IPS-20b (cell line): ENCODE results near the gene GK.

ENCODE experiments used
- H3K27ac ChIP-seq: one replicate; pipeline ENCODE4 v1.5.1; 2013; ENCODE audit warnings: low read length
- H3K27me3 ChIP-seq: 2 replicates; pipeline ENCODE4 v1.6.1; 2013; ENCODE audit warnings: mild to moderate bottlenecking, low read length, inconsistent platforms; ENCODE audit not compliant: insufficient read depth
- H3K36me3 ChIP-seq: 2 replicates; pipeline ENCODE4 v1.6.1; 2013; ENCODE audit warnings: low read depth, mild to moderate bottlenecking, inconsistent platforms, low read length, moderate library complexity; ENCODE audit not compliant: insufficient read depth
- H3K4me1 ChIP-seq: 2 replicates; pipeline ENCODE4 v1.6.1; 2013; ENCODE audit warnings: mild to moderate bottlenecking, control low read depth, inconsistent platforms, low read length, moderate library complexity; ENCODE audit not compliant: insufficient read depth
- H3K4me3 ChIP-seq: 2 replicates; pipeline ENCODE4 v1.5.1; 2013; ENCODE audit warnings: mild to moderate bottlenecking, low read length, inconsistent platforms
- H3K9ac ChIP-seq: 2 replicates; pipeline ENCODE4 v1.6.1; 2013; ENCODE audit warnings: low read depth, mild to moderate bottlenecking, inconsistent platforms, low read length, moderate library complexity
- H3K9me3 ChIP-seq: 2 replicates; pipeline ENCODE4 v1.6.1; 2013; ENCODE audit warnings: mild to moderate bottlenecking, low read depth, low read length, inconsistent platforms; ENCODE audit not compliant: insufficient read depth

The GK gene

GRCh38 chrX:30674799-30675198 lies 21.6 kb downstream of the GK start:
- Histone ChIP-seq H3K27ac (no peak overlapping the region), H3K4me1 (no peaks in the 10 kb centered on the region), H3K27me3 (no peaks in the 10 kb centered on the region), H3K9me3 (no peaks in the 10 kb centered on the region), H3K36me3 (no peaks in the 10 kb centered on the region), H3K4me3 (no peak overlapping the region), H3K9ac (no peak overlapping the region)

GRCh38 chrX:30679369-30679768 lies 26.1 kb downstream of the GK start:
- no peaks in the 10 kb centered on the region for H3K9me3 ChIP-seq
- no peaks in the 10 kb centered on the region for H3K27me3 ChIP-seq
- H3K36me3 ChIP-seq: no peaks in the 10 kb centered on the region
- H3K4me3 ChIP-seq: no peak overlapping the region
- no peak overlapping the region for H3K27ac ChIP-seq
- H3K9ac ChIP-seq: no peak overlapping the region
- H3K4me1 ChIP-seq: no peaks in the 10 kb centered on the region

GRCh38 chrX:30680618-30681017 lies 27.4 kb downstream of the GK start:
- H3K4me1 ChIP-seq: no peaks in the 10 kb centered on the region
- H3K4me3 ChIP-seq: no peak overlapping the region
- no peak overlapping the region for H3K27ac ChIP-seq
- H3K36me3 ChIP-seq: no peaks in the 10 kb centered on the region
- H3K27me3 ChIP-seq: no peaks in the 10 kb centered on the region
- no peaks in the 10 kb centered on the region for H3K9me3 ChIP-seq
- no peak overlapping the region for H3K9ac ChIP-seq

- H3K4me3 ChIP-seq: no peak overlapping the region
These were observed 35.4 kb downstream of the GK start for GRCh38 chrX:30688641-30689040.

GRCh38 chrX:30689116-30689515 lies 35.9 kb downstream of the GK start:
- H3K4me1 ChIP-seq: peaks cover 11% of the 10 kb centered on the region; the same call in 1 of the 2 replicates
- no peak overlapping the region for H3K9ac ChIP-seq
- H3K4me3 ChIP-seq: no peak overlapping the region
- H3K9me3 ChIP-seq: no peaks in the 10 kb centered on the region
- no peaks in the 10 kb centered on the region for H3K27me3 ChIP-seq
- H3K27ac ChIP-seq: no peak overlapping the region
- no peaks in the 10 kb centered on the region for H3K36me3 ChIP-seq

More at GRCh38 chrX:30688641-30689040, 35.4 kb downstream of the GK start:
- Histone ChIP-seq H3K4me1 (peaks cover 11% of the 10 kb centered on the region; the same call in 1 of the 2 replicates), H3K9me3 (no peaks in the 10 kb centered on the region), H3K9ac (no peak overlapping the region), H3K27ac (no peak overlapping the region), H3K36me3 (no peaks in the 10 kb centered on the region), H3K27me3 (no peaks in the 10 kb centered on the region)

- Histone ChIP-seq H3K27me3 (no peaks in the 10 kb centered on the region), H3K4me3 (no peak overlapping the region), H3K4me1 (peaks cover 11% of the 10 kb centered on the region; the same call in 1 of the 2 replicates), H3K9ac (0 out of 2 replicates have a peak overlapping the region, but pooled peaks have one; percentile 42), H3K9me3 (no peaks in the 10 kb centered on the region), H3K27ac (no peak overlapping the region), H3K36me3 (no peaks in the 10 kb centered on the region)
These were observed 37.1 kb downstream of the GK start for GRCh38 chrX:30690330-30690729.

GRCh38 chrX:30693999-30694650 lies 40.9 kb downstream of the GK start:
- H3K9me3 ChIP-seq: no peaks in the 10 kb centered on the region
- no peak overlapping the region for H3K9ac ChIP-seq
- H3K4me1 ChIP-seq: peaks cover 10% of the 10 kb centered on the region; the same call in 1 of the 2 replicates
- H3K36me3 ChIP-seq: no peaks in the 10 kb centered on the region
- no peak overlapping the region for H3K27ac ChIP-seq
- no peak overlapping the region for H3K4me3 ChIP-seq
- H3K27me3 ChIP-seq: no peaks in the 10 kb centered on the region

- Histone ChIP-seq H3K27ac (no peak overlapping the region), H3K9ac (no peak overlapping the region), H3K4me1 (no peaks in the 10 kb centered on the region), H3K9me3 (no peaks in the 10 kb centered on the region), H3K4me3 (no peak overlapping the region), H3K27me3 (no peaks in the 10 kb centered on the region), H3K36me3 (no peaks in the 10 kb centered on the region)
These were observed 49.5 kb downstream of the GK start for GRCh38 chrX:30702736-30703135.

GRCh38 chrX:30706216-30706775 lies 53.1 kb downstream of the GK start:
- Histone ChIP-seq H3K9me3 (no peaks in the 10 kb centered on the region), H3K4me3 (no peak overlapping the region), H3K27ac (no peak overlapping the region), H3K27me3 (no peaks in the 10 kb centered on the region), H3K36me3 (no peaks in the 10 kb centered on the region), H3K4me1 (no peaks in the 10 kb centered on the region), H3K9ac (no peak overlapping the region)

- Histone ChIP-seq H3K4me1 (no peaks in the 10 kb centered on the region), H3K9me3 (no peaks in the 10 kb centered on the region), H3K27ac (no peak overlapping the region), H3K36me3 (no peaks in the 10 kb centered on the region), H3K9ac (no peak overlapping the region), H3K27me3 (no peaks in the 10 kb centered on the region), H3K4me3 (no peak overlapping the region)
These were observed 59.0 kb downstream of the GK start for GRCh38 chrX:30712214-30712613.

GRCh38 chrX:30713061-30713525 lies 59.9 kb downstream of the GK start:
- Histone ChIP-seq H3K9ac (no peak overlapping the region), H3K27ac (no peak overlapping the region)

GRCh38 chrX:30714138-30714537 lies 60.9 kb downstream of the GK start:
- H3K36me3 ChIP-seq: no peaks in the 10 kb centered on the region
- H3K27ac ChIP-seq: no peak overlapping the region
- no peak overlapping the region for H3K4me3 ChIP-seq
- no peaks in the 10 kb centered on the region for H3K9me3 ChIP-seq
- no peaks in the 10 kb centered on the region for H3K4me1 ChIP-seq
- H3K9ac ChIP-seq: no peak overlapping the region
- no peaks in the 10 kb centered on the region for H3K27me3 ChIP-seq

More at GRCh38 chrX:30713061-30713525, 59.9 kb downstream of the GK start:
- no peaks in the 10 kb centered on the region for H3K27me3 ChIP-seq
- H3K9me3 ChIP-seq: no peaks in the 10 kb centered on the region
- H3K36me3 ChIP-seq: no peaks in the 10 kb centered on the region
- H3K4me1 ChIP-seq: no peaks in the 10 kb centered on the region
- no peak overlapping the region for H3K4me3 ChIP-seq
